Measurements from ENCODE around the gene H3-3A.

H3-3A gene

GRCh38 chr1:226116673-226117072 lies 54.2 kb downstream of the H3-3A start:
- DNase-seq: no peak

GRCh38 chr1:226117330-226117729 lies 54.8 kb downstream of the H3-3A start:
- no peak for DNase-seq

- DNase-seq: no peak
Observed at GRCh38 chr1:226118357-226118756, 55.8 kb downstream of the H3-3A start.

GRCh38 chr1:226119169-226119568 lies 56.7 kb downstream of the H3-3A start:
- DNase-seq: no peak

- DNase-seq: no peak
Observed at GRCh38 chr1:226120398-226120797, 57.9 kb downstream of the H3-3A start.

GRCh38 chr1:226121049-226121586 lies 58.6 kb downstream of the H3-3A start:
- no peak for DNase-seq

Data from retina (tissue), 1 donor.